ENCODE measurements around the gene CLIP3.
"Not testable (repeated sequence)": the region's sequence is repeated elsewhere in the genome, so short reads cannot be mapped to it uniquely, and the experiment has no call there.

Gene CLIP3

DNA sequence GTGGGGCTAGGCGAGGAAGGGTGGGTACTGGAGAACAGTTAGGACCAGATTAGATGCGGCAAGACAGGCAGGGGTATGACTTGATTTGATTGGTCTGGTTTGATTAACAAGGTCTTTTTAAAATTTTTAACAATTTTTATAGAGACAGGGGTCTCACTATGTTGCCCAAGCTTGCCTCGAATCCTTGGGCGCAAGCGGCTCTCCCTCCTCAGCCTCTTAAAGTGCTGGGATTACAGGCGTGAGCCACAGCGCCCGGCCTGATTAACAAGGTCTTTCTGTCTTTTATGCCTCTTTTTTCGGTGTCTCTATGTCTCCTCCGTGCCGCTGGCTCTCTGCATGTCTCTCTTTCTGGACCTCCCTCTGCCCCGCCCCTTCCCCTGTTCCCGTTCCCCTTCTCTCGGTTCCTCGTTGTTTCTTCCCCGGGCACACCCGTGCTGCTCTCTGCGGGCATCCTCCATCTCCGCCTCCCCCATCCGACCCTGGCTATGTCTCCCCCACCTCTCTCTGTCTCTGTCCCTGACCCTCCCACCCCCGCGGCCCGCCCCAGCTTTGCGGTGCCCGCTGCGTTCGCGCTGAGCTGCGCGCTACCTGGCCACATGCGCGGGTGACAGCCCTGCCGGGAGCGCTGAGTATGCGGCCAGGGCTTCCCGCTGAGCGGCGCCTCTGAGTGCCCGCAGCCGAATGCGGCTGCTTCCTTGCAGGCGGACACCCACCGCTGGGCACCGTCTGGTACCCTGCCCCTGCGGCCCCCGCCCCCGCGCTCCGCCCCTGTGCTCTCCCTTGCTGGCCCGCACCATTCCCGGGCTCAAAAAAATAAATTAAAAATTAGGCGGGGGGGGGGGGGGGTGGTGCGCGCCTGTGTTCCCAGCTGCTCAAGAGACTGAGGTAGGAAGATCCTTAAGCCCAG is 45.8 kb downstream of the CLIP3 start:
- H3K27ac ChIP-seq (ENCODE audit: low read length) = no peak overlapping the region
- H3K9ac ChIP-seq (ENCODE audit: low read depth, low read length) = no peak overlapping the region

DNA sequence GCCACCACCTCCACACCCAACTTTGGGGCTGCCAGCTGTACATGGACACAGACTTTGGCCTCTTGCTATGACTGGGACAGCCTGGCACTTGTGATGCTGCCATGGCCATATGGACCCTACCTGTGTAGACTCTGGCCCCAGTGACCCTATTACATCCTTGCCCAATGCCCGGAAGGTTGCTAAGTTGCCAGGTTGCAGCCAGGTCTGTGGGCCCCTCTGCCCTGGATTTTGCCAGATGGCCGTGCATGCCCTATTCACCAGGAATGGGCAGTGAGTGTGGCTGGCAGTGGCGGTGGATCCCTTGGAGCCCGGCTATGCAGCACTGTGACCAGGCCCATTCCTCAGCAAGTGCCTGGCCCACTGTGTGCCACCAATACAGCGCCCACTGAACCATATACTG is 46.6 kb downstream of the CLIP3 start:
- Histone ChIP-seq H3K4me1 (ENCODE audit: insufficient read depth, low read length) (no peaks in the 10 kb centered on the region), H3K4me3 (ENCODE audit: low read length) (no peak overlapping the region), H3K9ac (ENCODE audit: low read depth, low read length) (no peak overlapping the region), H3K9me3 (ENCODE audit: insufficient read depth, low read depth, low read length) (no peaks in the 10 kb centered on the region), H3K27ac (ENCODE audit: low read length) (no peak overlapping the region), H3K36me3 (ENCODE audit: insufficient read depth, low read depth, low read length) (no peaks in the 10 kb centered on the region), H3K27me3 (ENCODE audit: insufficient read depth, low read length) (peaks cover 56% of the 10 kb centered on the region)

More for the DNA sequence above, 45.8 kb downstream of the CLIP3 start:
- Histone ChIP-seq H3K27me3 (ENCODE audit: insufficient read depth, low read length) (peaks cover 56% of the 10 kb centered on the region), H3K9me3 (ENCODE audit: insufficient read depth, low read depth, low read length) (no peaks in the 10 kb centered on the region), H3K36me3 (ENCODE audit: insufficient read depth, low read depth, low read length) (no peaks in the 10 kb centered on the region), H3K4me1 (ENCODE audit: insufficient read depth, low read length) (no peaks in the 10 kb centered on the region), H3K4me3 (ENCODE audit: low read length) (peak overlapping the region; percentile 53; the same call in 1 of the 2 replicates)

DNA sequence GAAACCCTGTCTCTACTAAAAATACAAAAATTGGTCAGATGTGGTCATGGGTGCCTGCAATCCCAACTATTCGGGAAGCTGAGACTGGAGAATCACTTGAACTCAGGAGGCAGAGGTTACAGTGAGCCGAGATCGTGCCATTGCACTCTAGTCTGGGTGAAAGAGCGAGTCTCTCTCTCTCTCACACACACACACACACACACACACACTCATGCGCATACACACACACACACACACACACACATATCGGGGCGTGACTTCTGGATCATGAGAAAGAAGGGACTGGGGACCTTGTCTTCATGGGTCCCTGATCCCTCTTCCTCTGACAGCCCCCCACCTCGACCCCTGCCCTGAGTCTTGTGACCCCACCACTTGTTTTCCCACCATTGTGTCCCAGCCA is 49.5 kb downstream of the CLIP3 start:
- no peak overlapping the region for H3K27ac ChIP-seq (ENCODE audit: low read length)
- H3K27me3 ChIP-seq (ENCODE audit: insufficient read depth, low read length) = peaks cover 52% of the 10 kb centered on the region
- H3K4me3 ChIP-seq (ENCODE audit: low read length) = no peak overlapping the region
- H3K9me3 ChIP-seq (ENCODE audit: insufficient read depth, low read depth, low read length) = no peaks in the 10 kb centered on the region
- no peaks in the 10 kb centered on the region for H3K36me3 ChIP-seq (ENCODE audit: insufficient read depth, low read depth, low read length)
- no peaks in the 10 kb centered on the region for H3K4me1 ChIP-seq (ENCODE audit: insufficient read depth, low read length)
- H3K9ac ChIP-seq (ENCODE audit: low read depth, low read length) = no peak overlapping the region

DNA sequence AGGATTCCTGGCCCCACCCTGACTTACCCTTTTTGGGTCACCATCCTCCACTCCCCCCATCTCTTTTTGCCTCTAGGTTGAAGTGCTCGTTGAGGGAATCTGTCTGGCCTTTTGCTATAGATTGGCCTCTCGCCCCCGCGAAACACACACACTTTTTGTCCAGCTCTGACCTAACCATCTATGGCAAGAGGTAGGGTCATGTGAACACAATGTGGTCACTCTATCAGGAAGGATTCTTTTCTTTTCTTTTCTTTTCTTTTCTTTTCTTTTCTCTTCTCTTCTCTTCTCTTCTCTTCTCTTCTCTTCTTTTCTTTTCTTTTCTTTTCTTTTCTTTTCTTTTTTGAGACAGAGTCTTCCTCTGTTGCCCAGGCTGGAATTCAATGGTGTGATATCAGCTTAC is 51.7 kb downstream of the CLIP3 start:
- H3K27ac ChIP-seq (ENCODE audit: low read length); H3K9ac ChIP-seq (ENCODE audit: low read depth, low read length); H3K4me3 ChIP-seq (ENCODE audit: low read length); H3K4me1 ChIP-seq (ENCODE audit: insufficient read depth, low read length); H3K36me3 ChIP-seq (ENCODE audit: insufficient read depth, low read depth, low read length); H3K9me3 ChIP-seq (ENCODE audit: insufficient read depth, low read depth, low read length): not testable (repeated sequence)
- peaks cover 37% of the 10 kb centered on the region for H3K27me3 ChIP-seq (ENCODE audit: insufficient read depth, low read length)

DNA sequence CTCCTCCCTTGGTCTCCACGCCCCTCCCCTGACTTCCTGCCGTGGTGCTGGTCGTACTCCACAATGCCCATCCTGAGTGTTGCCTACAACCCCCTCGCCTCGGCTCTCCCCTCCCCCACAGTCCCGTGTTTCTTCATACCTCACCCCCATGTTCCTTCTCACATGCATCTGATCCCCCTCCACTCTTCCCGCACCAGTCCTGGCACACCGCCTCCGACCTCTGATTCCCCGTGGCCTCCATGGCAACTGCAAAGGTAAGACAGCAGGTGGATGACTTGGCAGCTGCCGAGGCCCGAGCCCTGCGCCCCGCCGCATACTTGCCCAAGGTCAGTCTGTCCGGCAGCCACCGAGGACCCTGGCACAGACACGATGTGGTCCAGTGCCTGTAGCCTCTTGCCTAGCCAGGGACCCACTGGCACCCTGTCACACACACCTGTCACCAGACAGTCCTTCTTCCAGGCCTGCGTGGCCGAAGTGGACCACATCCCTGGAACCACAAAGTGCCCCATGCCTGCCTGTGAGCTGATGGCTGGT is 53.8 kb downstream of the CLIP3 start:
- no peak overlapping the region for H3K4me3 ChIP-seq (ENCODE audit: low read length)
- H3K9me3 ChIP-seq (ENCODE audit: insufficient read depth, low read depth, low read length) = no peaks in the 10 kb centered on the region
- H3K4me1 ChIP-seq (ENCODE audit: insufficient read depth, low read length) = no peaks in the 10 kb centered on the region
- H3K9ac ChIP-seq (ENCODE audit: low read depth, low read length) = no peak overlapping the region
- no peak overlapping the region for H3K27ac ChIP-seq (ENCODE audit: low read length)
- no peaks in the 10 kb centered on the region for H3K36me3 ChIP-seq (ENCODE audit: insufficient read depth, low read depth, low read length)
- H3K27me3 ChIP-seq (ENCODE audit: insufficient read depth, low read length) = peaks cover 17% of the 10 kb centered on the region; the same call in 1 of the 2 replicates

DNA sequence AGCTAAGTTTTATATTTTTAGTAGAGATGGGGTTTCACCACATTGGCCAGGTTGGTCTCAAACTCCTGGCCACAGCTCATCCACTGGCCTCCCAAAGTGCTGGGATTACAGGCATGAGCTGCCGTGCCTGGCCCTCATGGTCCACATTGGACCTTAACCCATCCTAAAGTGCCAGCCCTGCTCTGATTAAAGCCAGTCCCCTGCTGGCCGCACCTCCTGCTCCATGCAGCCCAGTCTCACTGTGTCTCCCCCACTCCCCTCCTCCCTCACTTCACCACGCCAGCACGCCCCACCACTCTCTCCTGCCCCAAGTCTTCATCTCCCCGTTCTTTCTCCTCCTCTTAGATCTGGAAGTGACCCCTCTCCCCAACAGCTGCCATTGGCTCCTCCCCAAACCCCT is 54.4 kb downstream of the CLIP3 start:
- Histone ChIP-seq H3K36me3 (ENCODE audit: insufficient read depth, low read depth, low read length) (no peaks in the 10 kb centered on the region), H3K4me1 (ENCODE audit: insufficient read depth, low read length) (no peaks in the 10 kb centered on the region), H3K9ac (ENCODE audit: low read depth, low read length) (no peak overlapping the region), H3K9me3 (ENCODE audit: insufficient read depth, low read depth, low read length) (no peaks in the 10 kb centered on the region), H3K4me3 (ENCODE audit: low read length) (no peak overlapping the region), H3K27me3 (ENCODE audit: insufficient read depth, low read length) (peaks cover 11% of the 10 kb centered on the region; the same call in 1 of the 2 replicates), H3K27ac (ENCODE audit: low read length) (no peak overlapping the region)

DNA sequence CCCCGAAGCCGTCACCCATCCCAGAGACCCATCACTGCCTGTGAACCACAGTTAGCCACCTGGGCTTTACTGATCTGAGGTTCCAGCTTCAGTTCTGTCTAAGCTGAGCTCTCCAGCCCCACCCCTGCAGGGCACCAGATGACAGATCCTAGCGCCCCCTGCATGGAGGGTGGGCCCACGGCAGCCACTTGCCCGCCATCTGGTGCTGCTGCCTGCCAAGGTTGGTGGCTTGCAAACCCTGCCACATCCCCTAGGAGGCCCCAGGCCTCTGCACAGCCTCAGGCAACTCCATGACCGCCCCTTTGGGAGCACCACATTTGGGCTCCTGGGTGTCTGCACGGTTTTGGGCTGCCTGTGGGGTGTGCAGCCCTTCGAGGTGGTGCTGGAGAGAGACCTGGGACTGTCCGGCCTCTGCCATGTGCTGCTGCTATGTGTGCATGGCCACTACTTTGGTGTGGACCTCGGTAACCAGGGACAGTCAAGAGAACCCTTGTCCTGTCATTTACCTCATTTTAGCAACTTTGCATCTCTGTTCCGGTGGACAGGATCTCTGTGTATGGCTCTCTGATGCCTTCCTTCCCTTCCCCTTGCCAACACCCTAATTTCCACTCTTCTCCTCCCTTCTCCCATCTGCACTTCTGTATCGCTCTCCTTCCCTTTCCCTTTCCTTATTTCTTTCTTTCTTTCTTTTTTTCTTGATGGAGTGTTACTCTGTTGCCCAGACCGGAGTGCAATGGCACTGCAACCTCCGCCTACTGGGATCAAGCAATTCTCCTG is 55.0 kb downstream of the CLIP3 start:
- peaks cover 7% of the 10 kb centered on the region; the same call in 1 of the 2 replicates for H3K27me3 ChIP-seq (ENCODE audit: insufficient read depth, low read length)
- H3K4me3 ChIP-seq (ENCODE audit: low read length) = no peak overlapping the region
- no peak overlapping the region for H3K9ac ChIP-seq (ENCODE audit: low read depth, low read length)
- H3K36me3 ChIP-seq (ENCODE audit: insufficient read depth, low read depth, low read length) = no peaks in the 10 kb centered on the region
- H3K27ac ChIP-seq (ENCODE audit: low read length) = no peak overlapping the region
- no peaks in the 10 kb centered on the region for H3K4me1 ChIP-seq (ENCODE audit: insufficient read depth, low read length)
- H3K9me3 ChIP-seq (ENCODE audit: insufficient read depth, low read depth, low read length) = no peaks in the 10 kb centered on the region

DNA sequence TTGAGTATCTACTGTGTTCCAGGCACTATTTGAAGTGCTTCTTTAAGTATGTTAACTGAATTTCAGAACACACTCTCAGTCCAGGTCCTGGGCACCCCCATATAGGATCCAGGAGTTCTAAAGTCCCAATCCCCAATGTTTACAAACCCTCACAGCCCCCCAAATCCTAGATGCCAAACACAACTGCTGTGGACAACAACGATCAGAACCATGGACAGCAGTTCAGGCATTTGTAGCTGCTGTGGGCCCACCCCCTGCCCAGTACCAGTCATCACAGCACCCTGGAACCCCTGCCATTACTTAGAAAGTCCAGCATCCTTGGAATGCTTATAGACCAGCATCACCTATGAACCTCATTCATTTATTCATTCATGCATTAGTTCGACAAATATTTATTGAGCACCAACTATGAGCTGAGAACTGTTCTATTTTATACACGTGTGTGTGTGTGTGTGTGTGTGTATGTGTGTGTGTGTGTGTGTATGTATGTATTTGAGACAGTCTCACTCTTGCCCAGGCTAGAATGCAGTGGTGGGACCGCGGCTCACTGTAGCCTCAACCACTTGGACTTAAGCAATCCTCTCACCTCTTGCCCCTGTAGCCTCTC is 57.0 kb downstream of the CLIP3 start:
- no peaks in the 10 kb centered on the region for H3K4me1 ChIP-seq (ENCODE audit: insufficient read depth, low read length)

DNA sequence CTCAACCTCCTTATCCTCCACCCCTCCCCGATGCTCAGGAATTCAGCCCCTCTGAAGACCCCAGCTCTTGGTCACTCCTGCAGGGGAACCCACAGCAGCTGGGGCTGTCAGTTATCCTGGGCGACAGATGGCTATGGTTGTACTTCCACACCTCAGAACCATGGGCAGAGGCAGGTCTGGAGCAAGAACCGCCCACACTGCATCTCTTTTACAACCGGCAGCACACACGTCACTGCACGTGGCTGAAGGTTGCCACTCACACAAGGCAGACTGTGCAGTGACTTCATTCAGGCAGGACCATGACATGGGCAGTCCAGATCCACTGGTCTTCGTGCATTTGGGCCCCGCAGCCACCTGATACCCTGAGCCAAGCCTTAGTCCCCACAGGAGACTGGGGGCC is 59.2 kb downstream of the CLIP3 start:
- Histone ChIP-seq H3K27ac (ENCODE audit: low read length) (no peak overlapping the region), H3K4me1 (ENCODE audit: insufficient read depth, low read length) (no peaks in the 10 kb centered on the region), H3K9ac (ENCODE audit: low read depth, low read length) (no peak overlapping the region), H3K9me3 (ENCODE audit: insufficient read depth, low read depth, low read length) (no peaks in the 10 kb centered on the region), H3K27me3 (ENCODE audit: insufficient read depth, low read length) (no peaks in the 10 kb centered on the region), H3K36me3 (ENCODE audit: insufficient read depth, low read depth, low read length) (no peaks in the 10 kb centered on the region), H3K4me3 (ENCODE audit: low read length) (no peak overlapping the region)

More for the DNA sequence above, 57.0 kb downstream of the CLIP3 start:
- Histone ChIP-seq H3K27me3 (ENCODE audit: insufficient read depth, low read length) (0 out of 2 replicates have a peak, but pooled peaks cover 4% of the 10 kb centered on the region), H3K4me3 (ENCODE audit: low read length) (no peak overlapping the region), H3K36me3 (ENCODE audit: insufficient read depth, low read depth, low read length) (no peaks in the 10 kb centered on the region), H3K9me3 (ENCODE audit: insufficient read depth, low read depth, low read length) (no peaks in the 10 kb centered on the region), H3K9ac (ENCODE audit: low read depth, low read length) (no peak overlapping the region), H3K27ac (ENCODE audit: low read length) (no peak overlapping the region)

DNA sequence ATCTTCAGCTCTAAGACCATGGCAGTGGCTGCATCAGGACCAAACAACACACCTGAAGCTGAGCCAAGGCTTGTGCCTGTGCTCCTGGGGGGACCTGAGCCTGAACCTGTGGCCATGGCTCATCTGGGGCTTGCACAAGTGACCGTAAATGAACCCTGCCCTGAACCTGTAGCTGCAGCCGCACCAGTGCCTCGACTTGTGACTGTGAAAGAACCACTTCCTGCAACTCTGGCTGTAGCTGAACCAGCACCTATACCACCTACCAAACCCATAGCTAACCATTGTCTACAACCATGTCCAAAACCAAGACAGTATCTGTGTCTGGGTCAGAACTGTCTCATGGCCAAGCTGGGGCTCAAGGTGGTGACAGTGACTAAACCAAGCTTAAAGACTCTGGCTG is 65.9 kb downstream of the CLIP3 start:
- Histone ChIP-seq H3K9me3 (ENCODE audit: insufficient read depth, low read depth, low read length) (no peaks in the 10 kb centered on the region), H3K4me3 (ENCODE audit: low read length) (no peak overlapping the region), H3K27me3 (ENCODE audit: insufficient read depth, low read length) (peaks cover 11% of the 10 kb centered on the region), H3K4me1 (ENCODE audit: insufficient read depth, low read length) (no peaks in the 10 kb centered on the region), H3K27ac (ENCODE audit: low read length) (no peak overlapping the region), H3K9ac (ENCODE audit: low read depth, low read length) (no peak overlapping the region), H3K36me3 (ENCODE audit: insufficient read depth, low read depth, low read length) (no peaks in the 10 kb centered on the region)

Data from iPS-20b (cell line).